Middle frontal gyrus (tissue), 1 donor: Measurements from ENCODE around the gene MLXIP.
"Not testable (repeated sequence)": the region's sequence is repeated elsewhere in the genome, so short reads cannot be mapped to it uniquely, and the experiment has no call there.

ENCODE experiments used
- DNase-seq: peaks from one replicate; pipeline ENCODE4 v3.0.0-alpha.2; 2015; ENCODE audit warnings: low spot score; ENCODE audit errors: extremely low spot score

MLXIP gene, protein sequence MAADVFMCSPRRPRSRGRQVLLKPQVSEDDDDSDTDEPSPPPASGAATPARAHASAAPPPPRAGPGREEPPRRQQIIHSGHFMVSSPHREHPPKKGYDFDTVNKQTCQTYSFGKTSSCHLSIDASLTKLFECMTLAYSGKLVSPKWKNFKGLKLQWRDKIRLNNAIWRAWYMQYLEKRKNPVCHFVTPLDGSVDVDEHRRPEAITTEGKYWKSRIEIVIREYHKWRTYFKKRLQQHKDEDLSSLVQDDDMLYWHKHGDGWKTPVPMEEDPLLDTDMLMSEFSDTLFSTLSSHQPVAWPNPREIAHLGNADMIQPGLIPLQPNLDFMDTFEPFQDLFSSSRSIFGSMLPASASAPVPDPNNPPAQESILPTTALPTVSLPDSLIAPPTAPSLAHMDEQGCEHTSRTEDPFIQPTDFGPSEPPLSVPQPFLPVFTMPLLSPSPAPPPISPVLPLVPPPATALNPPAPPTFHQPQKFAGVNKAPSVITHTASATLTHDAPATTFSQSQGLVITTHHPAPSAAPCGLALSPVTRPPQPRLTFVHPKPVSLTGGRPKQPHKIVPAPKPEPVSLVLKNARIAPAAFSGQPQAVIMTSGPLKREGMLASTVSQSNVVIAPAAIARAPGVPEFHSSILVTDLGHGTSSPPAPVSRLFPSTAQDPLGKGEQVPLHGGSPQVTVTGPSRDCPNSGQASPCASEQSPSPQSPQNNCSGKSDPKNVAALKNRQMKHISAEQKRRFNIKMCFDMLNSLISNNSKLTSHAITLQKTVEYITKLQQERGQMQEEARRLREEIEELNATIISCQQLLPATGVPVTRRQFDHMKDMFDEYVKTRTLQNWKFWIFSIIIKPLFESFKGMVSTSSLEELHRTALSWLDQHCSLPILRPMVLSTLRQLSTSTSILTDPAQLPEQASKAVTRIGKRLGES

DNA sequence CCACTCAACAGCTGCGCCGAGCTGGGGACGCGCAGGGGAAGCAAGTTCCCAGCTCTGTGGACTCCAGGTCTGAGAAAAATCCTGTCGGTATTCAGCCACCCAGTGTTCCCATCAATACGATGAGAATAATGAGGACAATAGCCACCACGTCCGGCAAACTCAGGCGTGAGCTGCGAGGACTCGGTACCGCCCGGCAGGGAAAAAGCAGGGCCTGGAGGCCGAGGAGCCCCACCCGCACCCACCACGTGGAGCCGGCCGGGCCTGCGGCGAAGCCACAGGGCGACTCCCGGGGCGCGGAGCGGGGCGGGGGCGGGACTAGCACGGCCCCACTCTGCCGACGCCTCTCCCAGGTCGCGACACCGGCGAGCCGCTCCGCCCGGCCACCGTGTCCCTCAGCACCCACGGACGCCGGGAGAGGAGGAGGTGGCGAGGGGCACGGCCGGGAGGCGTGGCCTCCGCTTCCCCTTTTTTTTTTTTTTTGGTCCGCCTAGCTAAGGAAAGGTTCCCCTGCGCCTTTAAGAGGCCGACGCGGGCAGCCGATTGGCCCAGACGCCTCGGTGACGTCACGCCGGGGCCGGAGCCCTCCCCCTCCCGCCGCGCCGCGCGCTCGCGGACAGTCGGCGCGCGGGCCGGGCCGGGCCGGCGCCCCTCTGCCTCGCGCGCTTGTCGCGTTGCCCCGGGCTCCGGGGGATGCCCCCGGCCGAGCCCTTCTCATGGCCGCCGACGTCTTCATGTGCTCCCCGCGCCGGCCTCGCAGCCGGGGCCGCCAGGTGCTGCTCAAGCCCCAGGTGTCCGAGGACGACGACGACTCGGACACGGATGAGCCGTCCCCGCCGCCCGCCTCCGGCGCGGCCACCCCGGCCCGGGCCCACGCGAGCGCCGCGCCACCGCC is at the start of gene MLXIP:
Gene MLXIP (plus strand): TSS at position 616 of the 892 bp plus-strand sequence. CDS start 98 bp downstream, at position 714.
- peak; percentile 88 for DNase-seq

DNA sequence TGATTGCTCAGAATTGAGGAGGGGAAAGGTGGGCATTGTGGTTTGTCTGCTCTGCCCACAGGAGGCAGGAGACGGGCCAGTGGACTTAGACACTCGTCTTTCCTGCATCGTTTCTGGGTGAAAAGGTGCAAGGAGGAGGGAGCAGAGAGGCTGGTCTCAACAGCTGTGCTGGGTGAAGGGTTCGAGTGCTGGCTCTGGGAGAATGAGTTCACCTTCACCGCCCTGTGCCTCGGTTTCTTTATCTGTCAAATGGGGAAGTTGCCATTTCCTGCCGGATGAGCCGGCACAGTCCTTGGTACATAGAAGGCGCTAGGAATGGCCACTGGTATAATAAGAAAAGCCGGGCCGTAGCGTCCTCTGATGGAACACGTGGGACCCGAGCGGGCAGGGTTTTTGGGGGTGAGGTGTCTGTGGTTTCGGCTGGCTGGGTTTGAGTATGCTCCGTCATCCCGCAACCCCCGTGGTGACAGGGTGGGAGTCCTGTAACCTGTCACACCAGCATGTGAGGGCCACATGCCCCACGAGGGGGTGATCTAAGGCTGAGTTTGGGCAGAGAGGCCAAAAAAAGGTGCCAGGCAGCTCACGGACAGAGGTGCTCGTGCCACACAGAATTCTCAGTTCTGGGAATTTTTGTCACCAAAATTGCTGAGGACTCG is 49.5 kb upstream of the MLXIP start:
- no peak for DNase-seq

DNA sequence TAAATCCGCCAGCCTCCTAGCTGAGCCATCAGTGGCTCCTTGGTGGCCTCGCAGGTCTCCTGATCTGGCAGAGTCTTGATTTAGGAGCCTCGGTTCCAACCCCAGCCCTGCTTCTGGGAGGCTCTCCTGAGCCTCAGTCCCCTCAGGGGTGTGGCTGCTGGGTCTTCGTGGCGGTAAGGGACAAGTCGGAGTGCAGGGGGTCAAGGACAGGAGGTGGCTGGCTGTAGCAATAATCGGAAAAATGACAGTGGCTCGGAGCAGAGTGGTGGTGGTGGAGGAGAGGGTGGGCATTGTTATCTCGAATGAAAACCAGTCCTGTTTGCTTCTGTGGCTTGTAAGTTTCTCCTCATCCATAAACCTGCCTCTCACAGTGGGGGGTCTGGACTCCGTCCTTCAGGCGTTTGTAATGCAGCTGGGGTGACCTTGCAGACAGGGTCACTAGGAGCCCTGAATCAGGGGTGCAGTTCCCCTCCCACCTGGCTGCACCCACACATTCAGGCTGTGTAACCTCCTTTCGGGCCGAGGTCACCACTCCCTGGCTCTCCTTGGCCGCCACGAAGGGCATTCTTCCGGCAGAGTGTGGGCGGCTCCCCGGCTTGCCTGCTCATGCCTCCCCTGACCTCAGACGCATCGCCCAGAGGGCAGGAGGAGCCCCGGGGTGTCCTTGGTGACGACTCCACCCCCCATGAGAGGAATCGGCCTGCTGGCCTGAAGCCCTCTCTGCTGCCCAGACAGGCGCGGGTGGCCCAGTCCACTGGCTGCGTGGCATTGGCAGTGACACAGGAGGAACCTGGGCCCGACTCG is 48.7 kb upstream of the MLXIP start:
- DNase-seq: no peak

DNA sequence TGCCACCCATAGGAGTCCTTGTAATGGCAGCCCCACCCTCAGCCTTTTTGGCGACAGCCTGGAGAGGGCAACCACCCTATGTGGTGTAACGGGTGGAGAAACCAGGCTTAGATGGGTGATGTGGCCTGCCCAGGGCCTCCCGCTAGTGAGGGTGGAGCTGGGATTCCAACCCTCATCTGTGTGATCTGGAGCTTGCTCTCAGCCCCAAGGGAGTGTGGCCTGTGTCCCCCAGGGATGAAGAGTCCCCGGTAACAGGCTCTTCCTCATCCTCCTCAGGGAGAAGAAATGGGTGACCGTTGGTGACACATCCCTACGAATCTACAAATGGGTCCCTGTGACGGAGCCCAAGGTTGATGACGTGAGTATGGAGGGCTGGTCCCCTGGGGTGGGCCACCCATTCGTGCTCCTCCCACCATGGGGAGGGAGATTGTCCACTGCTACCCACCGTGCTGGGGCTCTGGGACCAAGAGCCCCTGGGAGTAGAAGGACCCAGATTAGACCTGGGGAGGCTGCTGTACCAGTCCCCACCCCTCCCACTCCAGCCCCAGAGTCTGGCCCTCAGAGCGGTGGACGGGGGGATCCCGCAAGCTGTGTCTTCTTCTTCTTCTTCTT is 48.0 kb upstream of the MLXIP start:
- DNase-seq: no peak

DNA sequence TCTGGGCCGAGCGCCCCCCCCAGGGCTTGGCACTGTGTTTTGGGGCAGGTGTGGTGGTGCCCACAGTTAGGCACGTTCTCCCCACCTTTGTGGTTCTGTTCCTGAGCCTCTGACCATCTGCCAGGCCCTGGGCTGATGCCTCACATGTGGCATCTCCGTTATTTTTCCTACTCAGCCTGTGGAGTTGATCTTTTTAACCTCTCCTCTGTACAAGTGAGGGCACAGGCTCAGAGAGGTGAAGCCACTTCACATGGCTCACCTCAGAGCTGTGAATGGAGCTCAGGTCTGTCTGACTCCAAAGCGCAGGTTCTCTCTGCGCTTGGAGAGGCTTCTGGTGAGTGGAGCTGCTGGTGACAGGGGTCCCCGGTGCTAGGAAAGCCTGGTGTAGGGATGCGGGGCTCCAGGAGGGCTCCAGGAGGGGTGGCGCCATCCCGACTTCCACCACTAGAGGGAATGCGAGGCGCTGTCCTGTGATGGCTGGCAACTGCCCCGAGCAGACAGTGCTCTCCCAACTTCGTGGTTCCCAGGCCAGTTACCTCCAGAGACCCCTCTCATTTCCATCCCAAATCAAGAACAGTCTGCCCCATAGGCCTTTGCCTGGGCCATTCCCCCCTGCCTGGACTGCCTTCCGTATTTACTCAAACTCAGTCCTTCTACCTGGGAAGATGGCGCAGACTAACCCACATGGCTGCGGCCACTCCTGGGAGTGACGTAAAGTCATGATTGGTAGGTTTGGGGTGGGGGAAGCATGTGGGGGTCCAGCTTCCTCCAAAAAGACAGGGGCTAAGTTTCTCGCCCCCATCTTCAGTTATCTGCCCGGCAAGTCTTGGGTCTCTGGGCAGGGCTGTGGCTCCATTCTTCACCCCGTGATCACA is 47.0 kb upstream of the MLXIP start:
- DNase-seq: no peak

DNA sequence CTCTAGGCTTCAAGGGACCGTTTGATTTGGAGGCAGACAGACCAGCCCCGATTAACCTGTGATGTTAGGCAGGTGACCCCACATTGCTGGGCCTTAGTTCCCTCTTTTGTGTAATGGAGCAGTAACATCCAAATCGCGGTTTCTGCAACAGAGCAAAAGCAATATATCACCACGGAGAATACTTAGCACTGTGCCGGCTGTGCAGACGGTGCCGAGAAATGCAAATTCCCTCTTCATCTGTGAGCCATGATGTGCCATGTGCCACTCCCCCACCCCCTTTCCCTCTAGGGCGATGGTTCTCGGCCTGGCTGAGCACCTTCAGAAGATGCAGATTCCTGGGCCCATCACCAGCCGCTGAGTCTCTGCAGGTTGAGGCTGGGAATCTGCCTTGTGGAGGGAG is 46.0 kb upstream of the MLXIP start:
- no peak for DNase-seq

DNA sequence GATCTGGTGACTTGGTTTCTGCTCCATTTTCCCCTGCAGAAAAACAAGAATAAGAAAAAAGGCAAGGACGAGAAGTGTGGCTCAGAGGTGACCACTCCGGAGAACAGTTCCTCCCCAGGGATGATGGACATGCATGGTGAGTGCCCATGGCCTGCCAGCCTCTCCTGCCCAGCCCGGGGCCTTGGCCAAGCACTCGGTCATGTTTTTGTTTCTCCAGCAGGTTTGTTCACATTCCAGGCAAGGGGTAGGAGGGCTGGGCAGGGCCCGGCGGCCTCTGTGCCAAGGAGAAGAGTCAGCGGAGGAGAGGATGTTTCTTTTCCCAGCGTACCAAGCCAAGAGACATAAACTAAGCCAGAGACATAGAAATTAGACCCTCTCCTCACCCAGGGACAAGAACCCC is 43.3 kb upstream of the MLXIP start:
- DNase-seq: no peak

DNA sequence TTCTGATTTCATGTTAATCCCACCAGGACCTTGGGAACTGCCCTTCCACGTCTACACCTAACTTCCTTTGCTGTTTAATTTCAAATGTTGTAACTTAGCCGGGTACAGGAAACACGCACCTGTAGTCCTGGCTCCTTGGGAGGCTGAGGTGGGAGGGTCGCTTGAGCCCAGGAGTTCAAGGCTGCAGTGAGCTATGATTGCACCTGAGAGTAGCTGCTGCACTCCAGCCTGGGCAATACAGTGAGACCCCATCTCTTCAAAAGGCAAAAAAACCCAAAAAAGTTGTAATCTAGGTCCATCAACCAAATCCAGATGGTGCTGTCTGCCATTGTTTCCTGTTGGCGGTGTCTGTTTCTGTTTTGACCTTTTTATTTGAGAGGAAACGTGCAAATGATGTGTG is 42.4 kb upstream of the MLXIP start:
- no peak for DNase-seq

DNA sequence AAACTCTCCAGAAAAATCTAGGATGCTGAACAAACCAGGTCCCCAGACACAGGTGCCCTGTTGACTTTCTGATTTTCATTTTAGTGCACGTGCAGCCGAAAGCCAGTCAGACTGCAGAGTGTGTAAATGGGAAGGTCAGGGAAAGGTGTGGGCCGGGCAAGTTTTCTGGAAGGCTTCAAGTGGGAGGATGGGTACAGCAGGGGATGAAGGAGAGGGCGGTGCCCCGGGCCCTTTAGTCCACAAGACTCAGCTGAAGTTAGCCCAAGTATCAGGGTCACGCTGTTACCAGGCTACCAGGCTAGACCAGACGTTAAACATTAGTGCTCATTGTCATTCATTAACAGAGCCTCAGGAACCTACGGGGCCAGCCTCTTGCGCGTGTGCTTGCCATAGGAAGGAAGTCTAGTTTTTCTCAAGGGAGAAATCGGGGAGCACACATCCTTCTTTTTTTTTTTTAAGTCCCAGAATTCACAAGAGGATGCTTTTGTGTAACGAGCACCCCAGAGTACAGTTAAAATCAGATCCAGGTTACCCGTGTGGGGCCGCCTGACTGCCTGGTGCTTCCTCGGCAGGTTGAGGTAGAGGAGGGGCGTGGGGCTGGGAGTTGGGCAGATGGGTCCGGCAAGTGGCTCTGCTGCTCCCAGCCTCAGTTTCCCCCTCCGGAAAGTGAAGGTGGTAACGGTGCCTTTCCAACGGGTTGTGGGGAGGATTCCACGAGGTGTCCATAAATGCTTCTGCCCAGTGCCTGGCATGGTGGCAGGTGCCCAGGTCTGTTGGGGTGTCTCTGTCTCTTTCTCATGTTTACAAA is 37.8 kb upstream of the MLXIP start:
- DNase-seq: no peak

DNA sequence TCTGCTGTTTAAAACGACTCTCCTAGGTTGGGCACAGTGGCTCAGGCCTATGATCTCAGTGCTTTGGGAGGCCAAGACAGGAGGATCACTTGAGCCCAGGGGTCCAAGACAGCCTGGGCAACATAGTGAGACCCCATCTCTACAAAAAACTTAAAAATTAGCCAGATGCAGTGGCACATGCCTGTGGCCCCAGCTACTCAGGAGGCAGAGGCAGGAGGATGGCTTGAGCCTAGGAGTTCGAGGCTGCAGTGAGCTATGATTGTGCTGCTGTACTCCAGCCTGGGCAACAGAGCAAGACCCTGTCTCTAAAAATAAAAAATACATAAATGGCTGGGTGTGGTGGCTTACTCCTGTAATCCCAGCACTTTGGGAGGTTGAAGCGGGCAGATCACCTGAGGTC is 37.1 kb upstream of the MLXIP start:
- not testable (repeated sequence) for DNase-seq

DNA sequence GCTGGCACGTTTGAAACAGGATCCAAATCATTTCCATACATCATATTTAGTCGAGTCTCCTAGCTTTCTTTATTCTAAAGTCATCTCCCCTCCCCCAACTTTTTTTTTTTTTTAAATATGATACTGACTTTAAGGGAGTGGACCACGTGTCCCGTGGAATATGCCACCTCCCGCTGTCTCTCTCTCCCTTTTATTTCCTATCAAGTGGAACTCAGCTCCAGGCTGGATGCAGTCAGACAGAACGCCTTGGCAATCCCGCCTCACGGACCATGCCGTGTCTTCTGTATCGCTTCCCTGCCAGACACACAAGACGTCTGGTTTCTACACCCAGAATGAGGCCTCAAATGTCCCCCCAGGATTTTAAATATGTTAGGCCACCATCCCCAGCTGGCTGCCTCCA is 35.6 kb upstream of the MLXIP start:
- DNase-seq: no peak

DNA sequence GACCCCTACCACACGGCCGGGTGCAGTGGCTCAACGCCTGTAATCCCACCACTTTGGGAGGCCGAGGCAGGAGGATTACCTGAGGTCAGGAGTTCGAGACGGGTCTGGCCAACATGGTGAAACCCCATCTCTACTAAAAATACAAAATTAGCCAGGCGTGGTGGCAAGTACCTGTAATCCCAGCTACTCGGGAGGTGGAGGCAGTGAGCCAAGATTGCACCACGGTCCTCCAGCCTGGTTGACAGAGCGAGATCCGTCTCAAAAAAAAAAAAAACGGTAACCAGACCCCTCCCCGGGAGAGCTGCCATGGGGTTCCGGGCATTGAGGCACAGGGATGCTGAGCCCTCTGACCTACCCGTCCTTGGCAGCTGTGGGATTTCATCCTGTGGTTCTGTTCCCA is 35.1 kb upstream of the MLXIP start:
- DNase-seq: no peak

DNA sequence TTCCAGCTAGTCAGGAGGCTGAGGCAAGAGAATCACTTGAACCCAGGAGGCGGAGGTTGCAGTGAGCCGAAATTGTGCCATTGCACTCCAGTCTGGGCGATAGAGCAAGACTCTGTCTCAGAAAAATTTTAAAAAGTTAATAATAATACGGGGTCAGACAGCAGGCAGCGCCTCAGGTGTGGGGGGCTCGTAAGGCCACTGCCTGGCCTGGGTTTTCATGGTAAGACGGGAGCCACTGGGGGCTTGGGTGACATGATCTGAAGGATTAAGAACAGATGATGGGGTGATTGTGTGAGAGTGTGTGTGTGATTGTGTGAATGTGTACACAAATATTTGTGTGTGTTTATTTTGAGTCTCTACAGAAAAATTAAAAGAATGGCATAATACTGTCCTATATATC is 33.3 kb upstream of the MLXIP start:
- DNase-seq: no peak

DNA sequence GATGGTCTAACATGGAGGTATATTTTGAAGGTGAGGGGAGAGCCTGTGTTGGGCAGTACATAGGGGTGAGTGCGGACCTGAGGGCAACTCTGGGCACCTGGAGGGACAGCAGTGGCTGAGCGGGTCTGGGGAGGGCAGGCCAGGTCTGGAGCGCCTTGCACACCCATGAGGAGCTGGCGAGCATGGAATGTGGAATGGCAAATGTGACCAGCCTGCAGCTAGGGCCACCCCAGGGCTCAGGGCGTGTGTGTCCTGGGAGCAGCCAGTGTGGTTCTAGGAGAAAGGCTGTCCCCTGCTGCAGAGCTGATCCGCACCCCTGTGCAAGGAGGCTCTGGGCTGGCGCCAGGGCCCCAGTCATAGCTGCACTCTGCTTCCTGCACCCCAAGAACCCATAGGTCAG is 32.4 kb upstream of the MLXIP start:
- no peak for DNase-seq

DNA sequence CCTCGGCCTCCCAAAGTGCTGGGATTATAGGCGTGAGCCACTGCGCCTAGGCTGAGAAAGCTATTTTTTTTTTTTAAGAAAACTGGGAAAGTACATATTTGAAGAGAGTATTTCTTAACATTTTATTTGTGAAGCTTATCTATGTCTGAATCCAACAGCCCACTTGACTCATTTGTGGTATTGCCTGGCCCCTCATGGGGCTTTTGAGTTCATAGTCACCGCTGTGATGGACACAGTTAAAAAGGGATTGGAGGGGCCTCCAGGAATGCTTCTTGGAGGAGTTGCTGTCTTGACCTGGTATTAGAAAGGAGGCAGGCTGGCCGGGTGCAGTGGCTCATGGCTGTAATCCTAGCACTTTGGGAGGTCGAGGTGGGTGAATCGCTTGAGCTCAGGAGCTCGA is 30.4 kb upstream of the MLXIP start:
- DNase-seq: no peak

DNA sequence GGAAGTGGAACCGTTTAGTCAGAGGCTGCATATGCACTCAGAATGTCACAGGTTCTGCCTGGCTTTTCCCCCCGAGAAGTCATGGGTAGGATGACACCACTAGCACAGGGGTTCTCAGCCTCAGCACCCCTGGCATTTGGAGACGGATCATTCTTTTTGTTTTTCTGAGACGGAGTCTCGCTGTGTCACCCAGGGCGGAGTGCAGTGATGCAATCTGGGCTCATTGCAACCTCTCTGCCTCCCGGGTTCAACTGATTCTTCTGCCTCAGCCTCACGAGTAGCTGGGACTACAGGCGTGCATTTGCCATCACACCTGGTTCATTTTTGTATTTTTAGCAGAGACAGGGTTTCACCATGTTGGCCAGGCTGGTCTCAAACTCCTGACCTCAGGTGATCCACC is 28.7 kb upstream of the MLXIP start:
- no peak for DNase-seq

DNA sequence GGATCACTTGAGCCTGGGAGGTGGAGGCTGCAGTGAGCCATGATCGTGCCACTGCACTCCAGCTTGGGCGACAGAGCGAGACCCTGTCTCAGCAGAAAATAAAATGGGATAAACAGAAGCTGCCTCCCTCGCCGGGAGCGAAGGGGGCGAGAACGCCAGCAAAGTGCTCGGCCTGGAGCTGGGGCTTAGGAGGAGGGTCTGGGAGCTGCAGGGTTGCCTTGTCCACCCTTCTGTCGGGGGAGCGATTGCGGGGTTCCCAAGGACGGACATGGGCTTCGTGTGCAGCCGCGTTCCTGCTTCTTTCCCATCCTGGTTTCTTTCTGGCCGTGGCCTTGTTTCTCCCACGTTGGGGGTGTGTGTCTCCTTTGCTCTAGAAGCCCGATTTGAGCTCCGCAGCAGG is 27.9 kb upstream of the MLXIP start:
- no peak for DNase-seq
